SK-N-SH (cell line): ENCODE measurements around the gene MILR1. TPM values are rescaled to one million over a fixed set of nuclear protein-coding genes. Genes with fewer than 3 reads are reported as not detected.
"Not testable (repeated sequence)": the region's sequence is repeated elsewhere in the genome, so short reads cannot be mapped to it uniquely, and the experiment has no call there.

Experiments
- CTCF ChIA-PET: fragments of 300-600, 350-600 bp; formaldehyde crosslinking; extraction: SDS; loops from one replicate; lab custom pipeline; 2021; lab: Yijun Ruan, JAX
- POLR2A ChIA-PET: fragments of 350-600 bp; sonication (Branson Sonifier 250); formaldehyde crosslinking; extraction: SDS; loops from one replicate; lab custom pipeline; 2020; ENCODE audit warnings: antibody characterized with exemption, inconsistent platforms; lab: Yijun Ruan, JAX
- DNase-seq: peaks from one replicate; pipeline ENCODE4 v3.0.0; 2012
- H2AFZ ChIP-seq: fragments of 200-600 bp; sonication (generic); 2 replicates; pipeline ENCODE4 v1.8.1; 2016; ENCODE audit warnings: antibody characterized with exemption, mild to moderate bottlenecking, low read depth
- H3F3A ChIP-seq: fragments of 200-600 bp; sonication (generic); replicated peaks from 2 replicates; pipeline ENCODE3; 2016; ENCODE audit warnings: antibody characterized with exemption, mild to moderate bottlenecking; ENCODE audit not compliant: insufficient read depth
- H3K27ac ChIP-seq, 2 experiments: fragments of 200-500 bp in 1 of 2; fragments of 200-600 bp in 1 of 2; sonication (Bioruptor generic) in 1 of 2; sonication (generic), shearing (Covaris generic) in 1 of 2; 2 replicates each; pipeline versions ENCODE4 v1.5.1 to v1.6.1; 2014 to 2016; ENCODE audit warnings: low read depth in 2 of 2, inconsistent platforms in 1 of 2, low read length in 1 of 2, mild to moderate bottlenecking in 1 of 2, mixed read lengths in 1 of 2
- H3K27me3 ChIP-seq: fragments of 200-600 bp; sonication (generic), shearing (Covaris generic); 2 replicates; pipeline ENCODE4 v1.6.1; 2016; ENCODE audit warnings: mixed run types; ENCODE audit not compliant: insufficient read depth
- H3K36me3 ChIP-seq, 2 experiments: fragments of 200-500 bp in 1 of 2; fragments of 200-600 bp in 1 of 2; sonication (Bioruptor generic) in 1 of 2; sonication (generic) in 1 of 2; replicated peaks in 1 of 2; 2 replicates each; pipeline versions ENCODE3 to v1.5.1; 2014 to 2016; ENCODE audit warnings: low read length in 1 of 2, mild to moderate bottlenecking in 1 of 2; ENCODE audit not compliant: insufficient read depth in 2 of 2, control insufficient read depth in 1 of 2
- H3K4me1 ChIP-seq, 2 experiments: fragments of 200-500 bp in 1 of 2; fragments of 200-600 bp in 1 of 2; sonication (Bioruptor generic) in 1 of 2; sonication (generic), shearing (Covaris generic) in 1 of 2; 2 replicates each; pipeline versions ENCODE4 v1.5.1 to v1.6.1; 2014 to 2016; ENCODE audit warnings: low read depth in 1 of 2, low read length in 1 of 2, mixed run types in 1 of 2; ENCODE audit not compliant: insufficient read depth in 2 of 2, control insufficient read depth in 1 of 2
- H3K4me2 ChIP-seq: fragments of 200-600 bp; sonication (generic), shearing (Covaris generic); 2 replicates; pipeline ENCODE4 v1.6.1; 2017; ENCODE audit warnings: mixed run types
- H3K4me3 ChIP-seq, 2 experiments: fragments of 200-500 bp in 1 of 2; fragments of 200-600 bp in 1 of 2; sonication (Bioruptor generic) in 1 of 2; sonication (generic), shearing (Covaris generic) in 1 of 2; 2 replicates each; pipeline versions ENCODE4 v1.5.1 to v1.8.1; 2014 to 2016; ENCODE audit warnings: low read depth in 2 of 2, inconsistent platforms in 1 of 2, low read length in 1 of 2, mild to moderate bottlenecking in 1 of 2, mixed read lengths in 1 of 2, moderate library complexity in 1 of 2
- H3K79me2 ChIP-seq: fragments of 200-600 bp; sonication (generic); 2 replicates; pipeline ENCODE4 v1.8.1; 2017; ENCODE audit warnings: mild to moderate bottlenecking; ENCODE audit not compliant: insufficient read depth
- H3K9ac ChIP-seq: fragments of 200-600 bp; sonication (generic); 2 replicates; pipeline ENCODE4 v1.6.1; 2017; ENCODE audit warnings: mixed run types
- H3K9me2 ChIP-seq: fragments of 200-600 bp; sonication (generic); 2 replicates; pipeline ENCODE4 v1.6.1; 2017; ENCODE audit warnings: mixed run types
- H3K9me3 ChIP-seq: fragments of 200-600 bp; sonication (generic); 2 replicates; pipeline ENCODE4 v1.6.1; 2017; ENCODE audit warnings: mixed run types, mild to moderate bottlenecking, moderate library complexity
- H4K20me1 ChIP-seq: fragments of 200-600 bp; sonication (generic); 2 replicates; pipeline ENCODE4 v1.6.1; 2017; ENCODE audit warnings: mild to moderate bottlenecking, mixed run types; ENCODE audit not compliant: insufficient read depth
- FOSL2 ChIP-seq: IDR thresholded peaks from 2 replicates; pipeline ENCODE4 v1.4.0; 2012; ENCODE audit warnings: low read depth, mild to moderate bottlenecking, moderate library complexity, borderline replicate concordance
- MAX ChIP-seq: IDR thresholded peaks from 2 replicates; pipeline ENCODE4 v1.4.0; 2012; ENCODE audit warnings: low read depth
- RXRA ChIP-seq: IDR thresholded peaks from 2 replicates; pipeline ENCODE4 v1.4.0; 2012; ENCODE audit warnings: low read depth, mild to moderate bottlenecking, borderline replicate concordance
- TAF1 ChIP-seq: IDR thresholded peaks from 2 replicates; pipeline ENCODE4 v1.6.1; 2012; ENCODE audit warnings: low read depth, mild to moderate bottlenecking, low read length, moderate library complexity, borderline replicate concordance
- WGBS: methylation state at CpG from one replicate; pipeline ENCODE4 v1.1.6; 2017; ENCODE audit warnings: low lambda C conversion rate; 5-methylcytosine and 5-hydroxymethylcytosine counted together
- polyA plus RNA-seq, 3 experiments: library from polyadenylated mRNA; depleted of rRNA; stranded (reverse); fragments of >200 nt; gene quantifications; 2 replicates each; pipeline ENCODE4 v1.2.3, GENCODE V29; 2012
- TF ChIP-seq, protein P1 (sequence below): IDR thresholded peaks from 2 replicates; pipeline ENCODE4 v1.6.1; 2012; ENCODE audit warnings: mild to moderate bottlenecking, low read depth, low read length, moderate library complexity
- TF ChIP-seq, protein P2 (sequence below): IDR thresholded peaks from 2 replicates; pipeline ENCODE4; 2012
- TF ChIP-seq, protein P3 (sequence below): IDR thresholded peaks from 2 replicates; pipeline ENCODE4 v1.4.0; 2012; ENCODE audit warnings: low read depth, borderline replicate concordance

Gene MILR1
- polyA plus RNA-seq, 1 of the 3 experiments (the other 2 are of a cell fraction) = 4.9 TPM

GRCh38 chr17:64466019-64466735 is 17.3 kb downstream of the MILR1 start:
- Histone ChIP-seq H3K27ac (no peak overlapping the region), H3K36me3 (no peaks in the 10 kb centered on the region), H3K9ac (no peak overlapping the region), H3K4me1 (no peaks in the 10 kb centered on the region), H3K27me3 (no peaks in the 10 kb centered on the region), H4K20me1 (no peaks in the 10 kb centered on the region), H3K4me3 (no peak overlapping the region), H3K79me2 (no peaks in the 10 kb centered on the region), H3K9me2 (no peaks in the 10 kb centered on the region), H3F3A (no peaks in the 10 kb centered on the region), H3K9me3 (no peaks in the 10 kb centered on the region), H2AFZ (no peak overlapping the region), H3K4me2 (no peak overlapping the region)
- ChIA-PET CTCF (interaction anchor here (1.0 to 2.4 kb wide), 5 partner anchors 9 to 47 kb away, joined by 3 to 13 read pairs (median 3); no protein-coding TSS in a partner anchor), POLR2A (no interaction called here)
- TF ChIP-seq FOSL2 = no peak
- TF ChIP-seq, protein P1, sequence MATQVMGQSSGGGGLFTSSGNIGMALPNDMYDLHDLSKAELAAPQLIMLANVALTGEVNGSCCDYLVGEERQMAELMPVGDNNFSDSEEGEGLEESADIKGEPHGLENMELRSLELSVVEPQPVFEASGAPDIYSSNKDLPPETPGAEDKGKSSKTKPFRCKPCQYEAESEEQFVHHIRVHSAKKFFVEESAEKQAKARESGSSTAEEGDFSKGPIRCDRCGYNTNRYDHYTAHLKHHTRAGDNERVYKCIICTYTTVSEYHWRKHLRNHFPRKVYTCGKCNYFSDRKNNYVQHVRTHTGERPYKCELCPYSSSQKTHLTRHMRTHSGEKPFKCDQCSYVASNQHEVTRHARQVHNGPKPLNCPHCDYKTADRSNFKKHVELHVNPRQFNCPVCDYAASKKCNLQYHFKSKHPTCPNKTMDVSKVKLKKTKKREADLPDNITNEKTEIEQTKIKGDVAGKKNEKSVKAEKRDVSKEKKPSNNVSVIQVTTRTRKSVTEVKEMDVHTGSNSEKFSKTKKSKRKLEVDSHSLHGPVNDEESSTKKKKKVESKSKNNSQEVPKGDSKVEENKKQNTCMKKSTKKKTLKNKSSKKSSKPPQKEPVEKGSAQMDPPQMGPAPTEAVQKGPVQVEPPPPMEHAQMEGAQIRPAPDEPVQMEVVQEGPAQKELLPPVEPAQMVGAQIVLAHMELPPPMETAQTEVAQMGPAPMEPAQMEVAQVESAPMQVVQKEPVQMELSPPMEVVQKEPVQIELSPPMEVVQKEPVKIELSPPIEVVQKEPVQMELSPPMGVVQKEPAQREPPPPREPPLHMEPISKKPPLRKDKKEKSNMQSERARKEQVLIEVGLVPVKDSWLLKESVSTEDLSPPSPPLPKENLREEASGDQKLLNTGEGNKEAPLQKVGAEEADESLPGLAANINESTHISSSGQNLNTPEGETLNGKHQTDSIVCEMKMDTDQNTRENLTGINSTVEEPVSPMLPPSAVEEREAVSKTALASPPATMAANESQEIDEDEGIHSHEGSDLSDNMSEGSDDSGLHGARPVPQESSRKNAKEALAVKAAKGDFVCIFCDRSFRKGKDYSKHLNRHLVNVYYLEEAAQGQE = no peak
- TF ChIP-seq RXRA = no peak
- TF ChIP-seq, protein P2, sequence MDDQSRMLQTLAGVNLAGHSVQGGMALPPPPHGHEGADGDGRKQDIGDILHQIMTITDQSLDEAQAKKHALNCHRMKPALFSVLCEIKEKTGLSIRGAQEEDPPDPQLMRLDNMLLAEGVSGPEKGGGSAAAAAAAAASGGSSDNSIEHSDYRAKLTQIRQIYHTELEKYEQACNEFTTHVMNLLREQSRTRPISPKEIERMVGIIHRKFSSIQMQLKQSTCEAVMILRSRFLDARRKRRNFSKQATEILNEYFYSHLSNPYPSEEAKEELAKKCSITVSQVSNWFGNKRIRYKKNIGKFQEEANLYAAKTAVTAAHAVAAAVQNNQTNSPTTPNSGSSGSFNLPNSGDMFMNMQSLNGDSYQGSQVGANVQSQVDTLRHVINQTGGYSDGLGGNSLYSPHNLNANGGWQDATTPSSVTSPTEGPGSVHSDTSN = no peak
- TF ChIP-seq TAF1 = no peak
- no peak for TF ChIP-seq MAX
- TF ChIP-seq, protein P3, sequence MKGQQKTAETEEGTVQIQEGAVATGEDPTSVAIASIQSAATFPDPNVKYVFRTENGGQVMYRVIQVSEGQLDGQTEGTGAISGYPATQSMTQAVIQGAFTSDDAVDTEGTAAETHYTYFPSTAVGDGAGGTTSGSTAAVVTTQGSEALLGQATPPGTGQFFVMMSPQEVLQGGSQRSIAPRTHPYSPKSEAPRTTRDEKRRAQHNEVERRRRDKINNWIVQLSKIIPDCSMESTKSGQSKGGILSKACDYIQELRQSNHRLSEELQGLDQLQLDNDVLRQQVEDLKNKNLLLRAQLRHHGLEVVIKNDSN = no peak
- DNase-seq = no peak
- WGBS = 62% methylated on average over 9 of the region's 9 CpGs

- H3K9me3 ChIP-seq, H3K79me2 ChIP-seq, H3K4me3 ChIP-seq, H3F3A ChIP-seq, POLR2A ChIA-PET, DNase-seq, H4K20me1 ChIP-seq, H3K4me2 ChIP-seq, H3K36me3 ChIP-seq, H2AFZ ChIP-seq, H3K4me1 ChIP-seq, H3K9ac ChIP-seq, H3K27ac ChIP-seq, H3K27me3 ChIP-seq, H3K9me2 ChIP-seq: not testable (repeated sequence)
- 21% methylated on average over 1 of the region's 1 CpG for WGBS
- CTCF ChIA-PET = interaction anchor here (0.7 to 2.4 kb wide), 6 partner anchors 10 to 47 kb away, joined by 3 to 13 read pairs (median 3); no protein-coding TSS in a partner anchor
Observed at GRCh38 chr17:64466834-64467233, 17.9 kb downstream of the MILR1 start.
